Measurements from ENCODE around the gene BMI1. TPM values are rescaled to one million over a fixed set of nuclear protein-coding genes. Genes with fewer than 3 reads are reported as not detected.

The BMI1 gene
- total RNA-seq, 1 experiment from 2014 or later = 85.2 TPM

GRCh38 chr10:22366435-22366703 is 45.5 kb downstream of the BMI1 start:
- ChIA-PET POLR2A (ENCODE audit: low non-redundant PET) (no interaction called here), CTCF (no interaction called here)
- Histone ChIP-seq H3K4me1 (ENCODE audit: insufficient read depth, low read length, poor library complexity, severe bottlenecking) (no peaks in the 10 kb centered on the region), H3K9me3 (ENCODE audit: low read depth, low read length, poor library complexity, severe bottlenecking) (no peaks in the 10 kb centered on the region), H3K4me3 (ENCODE audit: low read depth, low read length, poor library complexity, severe bottlenecking) (no peak overlapping the region), H3K36me3 (ENCODE audit: insufficient read depth, low read length, poor library complexity, severe bottlenecking) (no peaks in the 10 kb centered on the region), H3K27ac (ENCODE audit: low read depth, low read length, poor library complexity, severe bottlenecking) (no peak overlapping the region), H3K27me3 (replicated peaks; ENCODE audit: insufficient read depth, low read depth, low read length, poor library complexity) (no peaks in the 10 kb centered on the region)
- BruUV-seq (replicated peaks) = no TSS peak
- intact Hi-C loops (cut with micrococcal nuclease; ENCODE audit: unreplicated experiment) = no loop called here
- no peak for DNase-seq (ENCODE audit: low spot score)
- no peak for TF ChIP-seq EZH2 (IDR thresholded peaks at IDR 0.05; ENCODE audit: borderline replicate concordance, low read depth, low read length, poor library complexity, severe bottlenecking)
- TF ChIP-seq, protein P1, sequence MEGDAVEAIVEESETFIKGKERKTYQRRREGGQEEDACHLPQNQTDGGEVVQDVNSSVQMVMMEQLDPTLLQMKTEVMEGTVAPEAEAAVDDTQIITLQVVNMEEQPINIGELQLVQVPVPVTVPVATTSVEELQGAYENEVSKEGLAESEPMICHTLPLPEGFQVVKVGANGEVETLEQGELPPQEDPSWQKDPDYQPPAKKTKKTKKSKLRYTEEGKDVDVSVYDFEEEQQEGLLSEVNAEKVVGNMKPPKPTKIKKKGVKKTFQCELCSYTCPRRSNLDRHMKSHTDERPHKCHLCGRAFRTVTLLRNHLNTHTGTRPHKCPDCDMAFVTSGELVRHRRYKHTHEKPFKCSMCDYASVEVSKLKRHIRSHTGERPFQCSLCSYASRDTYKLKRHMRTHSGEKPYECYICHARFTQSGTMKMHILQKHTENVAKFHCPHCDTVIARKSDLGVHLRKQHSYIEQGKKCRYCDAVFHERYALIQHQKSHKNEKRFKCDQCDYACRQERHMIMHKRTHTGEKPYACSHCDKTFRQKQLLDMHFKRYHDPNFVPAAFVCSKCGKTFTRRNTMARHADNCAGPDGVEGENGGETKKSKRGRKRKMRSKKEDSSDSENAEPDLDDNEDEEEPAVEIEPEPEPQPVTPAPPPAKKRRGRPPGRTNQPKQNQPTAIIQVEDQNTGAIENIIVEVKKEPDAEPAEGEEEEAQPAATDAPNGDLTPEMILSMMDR (conservative IDR thresholded peaks at IDR 0.05; ENCODE audit: low read depth, low read length) = no peak

DNA sequence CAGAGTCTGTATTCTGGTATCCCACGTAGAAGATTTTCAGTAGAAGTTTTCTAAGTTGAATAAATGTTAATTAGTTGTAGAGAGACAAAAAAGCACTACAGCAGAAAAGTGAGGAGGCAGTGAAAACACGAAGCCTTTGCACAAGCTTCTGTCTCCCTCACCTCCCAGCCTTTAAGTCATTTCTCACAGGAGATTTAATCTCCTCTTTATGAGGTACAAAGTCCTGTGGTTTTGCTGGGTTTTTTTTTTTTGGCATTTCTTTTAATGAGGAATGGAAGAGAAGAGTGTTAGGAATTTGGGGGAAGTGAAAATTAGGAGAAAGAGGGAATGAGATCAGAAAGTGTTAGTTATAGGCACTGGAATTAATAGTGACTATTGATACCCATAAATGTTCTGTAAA is 45.9 kb downstream of the BMI1 start:
- ChIA-PET POLR2A (ENCODE audit: low non-redundant PET) (no interaction called here), CTCF (no interaction called here)
- H3K9me3 ChIP-seq (ENCODE audit: low read depth, low read length, poor library complexity, severe bottlenecking) = no peaks in the 10 kb centered on the region
- TF ChIP-seq, protein P1 (conservative IDR thresholded peaks at IDR 0.05; ENCODE audit: low read depth, low read length) = no peak
- no peak for TF ChIP-seq EZH2 (IDR thresholded peaks at IDR 0.05; ENCODE audit: borderline replicate concordance, low read depth, low read length, poor library complexity, severe bottlenecking)
- no peaks in the 10 kb centered on the region for H3K27me3 ChIP-seq (replicated peaks; ENCODE audit: insufficient read depth, low read depth, low read length, poor library complexity)
- no peak for DNase-seq (ENCODE audit: low spot score)
- H3K4me1 ChIP-seq (ENCODE audit: insufficient read depth, low read length, poor library complexity, severe bottlenecking) = no peaks in the 10 kb centered on the region
- no peak overlapping the region for H3K4me3 ChIP-seq (ENCODE audit: low read depth, low read length, poor library complexity, severe bottlenecking)
- no peak overlapping the region for H3K27ac ChIP-seq (ENCODE audit: low read depth, low read length, poor library complexity, severe bottlenecking)
- BruUV-seq (replicated peaks) = no TSS peak
- H3K36me3 ChIP-seq (ENCODE audit: insufficient read depth, low read length, poor library complexity, severe bottlenecking) = no peaks in the 10 kb centered on the region
- intact Hi-C loops (cut with micrococcal nuclease; ENCODE audit: unreplicated experiment) = no loop called here

DNA sequence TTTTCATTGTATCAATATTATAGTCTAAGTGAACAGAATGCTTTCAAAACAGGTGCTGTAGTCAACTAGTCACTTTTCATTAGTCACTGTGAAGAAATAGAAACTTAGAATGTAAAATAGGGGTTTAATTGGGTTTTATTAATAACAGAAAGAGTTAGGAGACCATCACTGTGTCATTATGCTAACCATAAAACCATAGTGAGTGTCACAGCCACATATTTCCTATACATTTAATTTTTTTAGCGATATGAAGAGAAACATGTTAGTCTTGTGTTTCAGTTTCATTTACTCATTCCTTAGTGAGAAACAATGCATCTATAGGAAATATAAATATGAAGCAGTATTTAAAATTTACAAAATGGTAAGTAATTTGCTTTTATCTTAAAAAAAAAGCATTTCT is 46.6 kb downstream of the BMI1 start:
- no peak for DNase-seq (ENCODE audit: low spot score)
- Histone ChIP-seq H3K27ac (ENCODE audit: low read depth, low read length, poor library complexity, severe bottlenecking) (no peak overlapping the region), H3K9me3 (ENCODE audit: low read depth, low read length, poor library complexity, severe bottlenecking) (no peaks in the 10 kb centered on the region), H3K4me1 (ENCODE audit: insufficient read depth, low read length, poor library complexity, severe bottlenecking) (no peaks in the 10 kb centered on the region), H3K4me3 (ENCODE audit: low read depth, low read length, poor library complexity, severe bottlenecking) (no peak overlapping the region), H3K36me3 (ENCODE audit: insufficient read depth, low read length, poor library complexity, severe bottlenecking) (no peaks in the 10 kb centered on the region), H3K27me3 (replicated peaks; ENCODE audit: insufficient read depth, low read depth, low read length, poor library complexity) (no peaks in the 10 kb centered on the region)
- BruUV-seq (replicated peaks) = no TSS peak
- intact Hi-C loops (cut with micrococcal nuclease; ENCODE audit: unreplicated experiment) = no loop called here
- no peak for TF ChIP-seq EZH2 (IDR thresholded peaks at IDR 0.05; ENCODE audit: borderline replicate concordance, low read depth, low read length, poor library complexity, severe bottlenecking)
- TF ChIP-seq, protein P1 (conservative IDR thresholded peaks at IDR 0.05; ENCODE audit: low read depth, low read length) = no peak
- CTCF ChIA-PET = no interaction called here
- POLR2A ChIA-PET (ENCODE audit: low non-redundant PET) = no interaction called here

Data from A673 (cell line).